K562 (cell line): ENCODE data around the gene WDFY2. TPM values are rescaled to one million over a fixed set of nuclear protein-coding genes. Genes with fewer than 3 reads are reported as not detected.

Experiments used
- ATAC-seq: fragments of 200-7000 bp; cut with Tn5 transposase; 3 replicates; pipeline ENCODE4 v1.9.1; 2020; ENCODE audit warnings: moderate library complexity
- BruUV-seq: library from RNA; stranded (reverse); fragments of 400-500 nt; replicated peaks from 2 replicates; lab custom pipeline; 2021; lab: Mats Ljungman, UMichigan
- CTCF ChIA-PET: fragments of 300-600 bp; formaldehyde crosslinking; extraction: SDS; loops from one replicate; lab custom pipeline; 2021; ENCODE audit warnings: low intra/inter-chr PET ratio; lab: Yijun Ruan, JAX
- POLR2A ChIA-PET: fragments of 300-600, 350-650 bp; sonication (Branson Sonifier 250); formaldehyde crosslinking; extraction: SDS; loops from one replicate; lab custom pipeline; 2021; ENCODE audit warnings: antibody characterized with exemption, inconsistent platforms; lab: Yijun Ruan, JAX
- DNase-seq, 4 experiments: peaks; one replicate each; pipeline versions ENCODE4 v3.0.0 to v3.0.0-alpha.2; 2011 to 2018; ENCODE audit warnings: low spot score in 3 of 4, mixed read lengths in 3 of 4; ENCODE audit errors: extremely low read depth in 1 of 4
- FAIRE-seq: peaks from 2 replicates; lab custom pipeline; 2011; peaks lifted over from hg19 to GRCh38; lab: Jason Lieb, UNC
- H2AFZ ChIP-seq: 2 replicates; pipeline ENCODE4 v1.6.0; 2011; ENCODE audit warnings: low read depth, low read length, control low read depth, inconsistent platforms
- H3K27ac ChIP-seq: fragments of 200-600 bp; 3 replicates; pipeline ENCODE4 v1.8.0; 2011; ENCODE audit warnings: low read depth, mild to moderate bottlenecking, control low read depth, inconsistent platforms, low read length, moderate library complexity, mixed read lengths; ENCODE audit errors: extremely low read depth
- H3K27me3 ChIP-seq, 2 experiments: fragments of 300-600 bp in 1 of 2; 2 replicates in 1 of 2; 3 replicates in 1 of 2; pipeline versions ENCODE4 v1.6.0 to v1.8.0; 2011; ENCODE audit warnings: inconsistent platforms in 2 of 2, low read length in 2 of 2, mild to moderate bottlenecking in 1 of 2, mixed read lengths in 1 of 2, moderate library complexity in 1 of 2; ENCODE audit not compliant: control insufficient read depth in 2 of 2, insufficient read depth in 2 of 2
- H3K36me3 ChIP-seq: fragments of 300-600 bp; 3 replicates; pipeline ENCODE4 v1.8.0; 2011; ENCODE audit warnings: mild to moderate bottlenecking, low read length, inconsistent platforms; ENCODE audit not compliant: control insufficient read depth, insufficient read depth
- H3K4me1 ChIP-seq, 2 experiments: fragments of 200-600 bp in 1 of 2; replicated peaks in 1 of 2; 2 replicates in 1 of 2; 3 replicates in 1 of 2; pipeline versions ENCODE4 v1.5.1 to v1.8.0; 2011; ENCODE audit warnings: inconsistent platforms in 2 of 2, low read length in 2 of 2, mild to moderate bottlenecking in 1 of 2, mixed read lengths in 1 of 2, moderate library complexity in 1 of 2; ENCODE audit not compliant: control insufficient read depth in 2 of 2, insufficient read depth in 2 of 2
- H3K4me2 ChIP-seq: 2 replicates; pipeline ENCODE4 v1.6.1; 2011; ENCODE audit warnings: low read length, control low read depth, inconsistent platforms, mixed read lengths; ENCODE audit not compliant: insufficient read depth
- H3K4me3 ChIP-seq: fragments of 200-600 bp; sonication (generic), shearing (Covaris generic); 2 replicates; pipeline ENCODE4 v1.5.1; 2016; ENCODE audit warnings: control low read depth, inconsistent platforms
- H3K79me2 ChIP-seq: fragments of 200-600 bp; 3 replicates; pipeline ENCODE4 v1.8.0; 2011; ENCODE audit warnings: low read length, inconsistent platforms; ENCODE audit not compliant: control insufficient read depth, insufficient read depth
- H3K9ac ChIP-seq, 2 experiments: 2 replicates each; pipeline versions ENCODE4 v1.6.0 to v1.6.1; 2011; ENCODE audit warnings: low read depth in 2 of 2, low read length in 2 of 2, control low read depth in 1 of 2, inconsistent platforms in 1 of 2, mild to moderate bottlenecking in 1 of 2, mixed read lengths in 1 of 2; ENCODE audit not compliant: insufficient read depth in 1 of 2
- H3K9me1 ChIP-seq: one replicate; pipeline ENCODE4 v1.6.0; 2011; ENCODE audit warnings: inconsistent platforms, mild to moderate bottlenecking, low read length, moderate library complexity; ENCODE audit not compliant: control insufficient read depth, insufficient read depth
- H3K9me3 ChIP-seq: replicated peaks from 2 replicates; pipeline ENCODE4 v1.5.1; 2011; ENCODE audit warnings: low read depth, low read length, inconsistent platforms; ENCODE audit not compliant: control insufficient read depth, insufficient read depth
- H4K20me1 ChIP-seq: replicated peaks from 2 replicates; pipeline ENCODE4 v1.6.1; 2011; ENCODE audit warnings: low read length, inconsistent platforms, mixed read lengths; ENCODE audit not compliant: control insufficient read depth, insufficient read depth
- CLOCK ChIP-seq: fragments of 250-450 bp; sonication (Bioruptor Pico); IDR thresholded peaks from 2 replicates; pipeline ENCODE4 v1.4.0; 2020; ENCODE audit warnings: mild to moderate bottlenecking, moderate library complexity, borderline replicate concordance
- MTA2 ChIP-seq: fragments of 450-650 bp; IDR thresholded peaks from 2 replicates; pipeline ENCODE4 v1.6.1; 2016; ENCODE audit warnings: low read depth
- POLR2G ChIP-seq: fragments of 200-400 bp; formaldehyde crosslinking; IDR thresholded peaks from 2 replicates; pipeline ENCODE4 v1.6.1; 2017; ENCODE audit warnings: low read depth, mild to moderate bottlenecking, antibody characterized with exemption, low read length, moderate library complexity
- XRCC3 ChIP-seq: fragments of 450-650 bp; IDR thresholded peaks from 2 replicates; pipeline ENCODE4 v1.6.1; 2017; ENCODE audit warnings: mild to moderate bottlenecking, moderate library complexity
- ZEB2 ChIP-seq: fragments of 450-650 bp; IDR thresholded peaks from 2 replicates; pipeline ENCODE4 v1.6.1; 2016
- ZKSCAN8 ChIP-seq: fragments of 200-800 bp; sonication (Bioruptor generic); IDR thresholded peaks from 2 replicates; pipeline ENCODE4 v1.6.1; 2016; ENCODE audit warnings: missing genetic modification characterization, missing compliant biosample characterization
- ZNF134 ChIP-seq: fragments of 250-450 bp; sonication (Bioruptor Pico); conservative IDR thresholded peaks from 2 replicates; pipeline ENCODE4 v1.4.0; 2020
- ZNF507 ChIP-seq: conservative IDR thresholded peaks from 2 replicates; pipeline ENCODE4 v1.6.1; 2017; ENCODE audit warnings: missing genetic modification characterization, missing compliant biosample characterization
- WGBS: fragments of 100-300 bp; shearing (Covaris generic); methylation state at CpG from one replicate; pipeline ENCODE4 v1.1.6; 2016; ENCODE audit warnings: low coverage, mixed read lengths; ENCODE audit not compliant: insufficient coverage; ENCODE audit errors: missing lambda C conversion rate; 5-methylcytosine and 5-hydroxymethylcytosine counted together
- in situ Hi-C: fragments of 300-500 bp; cut with MboI; formaldehyde crosslinking; loops from 4 replicates; pipeline ENCODE4 v1.15.0; 2018; ENCODE audit warnings: inconsistent platforms, mixed read lengths
- intact Hi-C: fragments of 100-400 bp; cut with micrococcal nuclease; formaldehyde crosslinking; loops from 2 replicates; pipeline ENCODE4 v1.14.2; 2022
- polyA plus RNA-seq, 8 experiments: library from polyadenylated mRNA; depleted of rRNA in 4 of 8; stranded (reverse) in 5 of 8; unstranded in 3 of 8; fragments of >200 nt; fragmentation: Nextera tagmentation in 2 of 8; fragmentation: Illumina TruSeq in 1 of 8; extraction: Ambion mirVana in 2 of 8; extraction: Trizol in 1 of 8; gene quantifications; 2 replicates each; pipeline versions ENCODE4 v1.2.1 to v1.2.3, GENCODE V29; 2011 to 2014; ENCODE audit warnings: inconsistent platforms in 1 of 8, missing spikeins in 1 of 8
- total RNA-seq, 7 experiments: library from RNA; depleted of rRNA in 6 of 7; stranded (reverse); fragments of >200 nt in 6 of 7; fragmentation: Illumina TruSeq in 2 of 7; extraction: Trizol in 2 of 7; gene quantifications; 2 replicates each; pipeline versions ENCODE4 v1.2.1 to v1.2.3, GENCODE V29; 2011 to 2021; ENCODE audit warnings: low replicate concordance in 1 of 7

The WDFY2 gene
- total and polyA plus RNA-seq, 9 of the 15 experiments (the other 6 are each of a cell fraction or from before 2014, with no cell fraction given), result 0.66 to 6.4 (median 4.4) TPM

DNA sequence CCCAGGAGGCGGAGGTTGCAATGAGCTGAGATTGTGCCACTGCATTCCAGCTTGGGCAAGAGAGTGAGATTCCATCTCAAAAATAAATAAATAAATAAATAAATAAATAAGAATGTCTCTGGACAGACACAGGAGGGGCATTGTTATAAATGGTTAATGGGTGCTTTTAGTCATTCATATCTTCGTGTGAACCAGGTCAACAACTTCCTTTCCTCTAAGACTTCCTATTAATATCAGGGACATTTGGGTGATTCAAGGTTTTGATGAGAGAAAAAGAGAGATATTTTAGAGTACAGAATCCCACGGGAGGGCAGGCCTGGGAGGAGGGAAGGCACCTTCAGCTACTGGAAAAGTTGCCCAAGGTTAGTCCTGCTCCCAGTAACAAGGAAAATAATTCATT is 195.8 kb downstream of the WDFY2 start:
- Histone ChIP-seq H2AFZ (no peak overlapping the region), H4K20me1 (no peaks in the 10 kb centered on the region), H3K9ac (no peak overlapping the region), H3K4me1 (no peaks in the 10 kb centered on the region; a peak in 2 of 5 replicates), H3K79me2 (no peaks in the 10 kb centered on the region), H3K9me1 (no peaks in the 10 kb centered on the region), H3K27me3 (peaks cover 0 to 20% of the 10 kb centered on the region in 2 experiments; a peak in 3 of 5 replicates), H3K9me3 (no peaks in the 10 kb centered on the region)
- 5% methylated on average over 2 of the region's 3 CpGs for WGBS
- FAIRE-seq, result no peak
- intact Hi-C loops, result no loop called here
- in situ Hi-C loops, result no loop called here
- no peak for TF ChIP-seq ZNF134 (CRISPR knock-in tag)
- TF ChIP-seq ZKSCAN8 (CRISPR knock-in tag), result no peak
- TF ChIP-seq ZEB2, result no peak
- TF ChIP-seq MTA2, result no peak
- no peak for TF ChIP-seq XRCC3
- TF ChIP-seq POLR2G, result no peak
- no peak for TF ChIP-seq CLOCK
- TF ChIP-seq ZNF507 (tag), result no peak
- TF ChIP-seq, all 486 proteins: peak for 0
- Histone ChIP-seq H3K27ac (no peak overlapping the region), H3K4me3 (no peak overlapping the region), H3K4me2 (no peak overlapping the region), H3K36me3 (no peaks in the 10 kb centered on the region)
- ChIA-PET CTCF (no interaction called here), POLR2A (no interaction called here)
- ATAC-seq (no peak), DNase-seq (no peak)
- no TSS peak for BruUV-seq
